ENCODE data around the gene PMF1.
A peak's percentile ranks its signal among the peaks of the same experiment; 100 is the strongest.

Gene PMF1

GRCh38 chr1:156236164-156236563 lies 23.4 kb downstream of the PMF1 start:
- ATAC-seq = no peak
- TF ChIP-seq GLIS3 (CRISPR knock-in tag; IDR thresholded peaks at IDR 0.05) = no peak
- no peak for TF ChIP-seq CSDC2 (CRISPR knock-in tag; IDR thresholded peaks at IDR 0.05)
- TF ChIP-seq PPARA (CRISPR knock-in tag; IDR thresholded peaks at IDR 0.05; ENCODE audit: borderline replicate concordance) = no peak
- TF ChIP-seq SNAI2 (CRISPR knock-in tag; IDR thresholded peaks at IDR 0.05) = no peak
- TF ChIP-seq, protein P1, sequence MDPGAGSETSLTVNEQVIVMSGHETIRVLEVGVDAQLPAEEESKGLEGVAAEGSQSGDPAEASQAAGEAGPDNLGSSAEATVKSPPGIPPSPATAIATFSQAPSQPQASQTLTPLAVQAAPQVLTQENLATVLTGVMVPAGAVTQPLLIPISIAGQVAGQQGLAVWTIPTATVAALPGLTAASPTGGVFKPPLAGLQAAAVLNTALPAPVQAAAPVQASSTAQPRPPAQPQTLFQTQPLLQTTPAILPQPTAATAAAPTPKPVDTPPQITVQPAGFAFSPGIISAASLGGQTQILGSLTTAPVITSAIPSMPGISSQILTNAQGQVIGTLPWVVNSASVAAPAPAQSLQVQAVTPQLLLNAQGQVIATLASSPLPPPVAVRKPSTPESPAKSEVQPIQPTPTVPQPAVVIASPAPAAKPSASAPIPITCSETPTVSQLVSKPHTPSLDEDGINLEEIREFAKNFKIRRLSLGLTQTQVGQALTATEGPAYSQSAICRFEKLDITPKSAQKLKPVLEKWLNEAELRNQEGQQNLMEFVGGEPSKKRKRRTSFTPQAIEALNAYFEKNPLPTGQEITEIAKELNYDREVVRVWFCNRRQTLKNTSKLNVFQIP (CRISPR knock-in tag; IDR thresholded peaks at IDR 0.05; ENCODE audit: borderline replicate concordance, low read depth) = no peak
- TF ChIP-seq ARNTL (CRISPR knock-in tag; IDR thresholded peaks at IDR 0.05; ENCODE audit: borderline replicate concordance, low read depth) = no peak
- TF ChIP-seq PATZ1 (CRISPR knock-in tag; IDR thresholded peaks at IDR 0.05; ENCODE audit: borderline replicate concordance) = no peak
- no peak for TF ChIP-seq ISL1 (CRISPR knock-in tag; IDR thresholded peaks at IDR 0.05)

DNA sequence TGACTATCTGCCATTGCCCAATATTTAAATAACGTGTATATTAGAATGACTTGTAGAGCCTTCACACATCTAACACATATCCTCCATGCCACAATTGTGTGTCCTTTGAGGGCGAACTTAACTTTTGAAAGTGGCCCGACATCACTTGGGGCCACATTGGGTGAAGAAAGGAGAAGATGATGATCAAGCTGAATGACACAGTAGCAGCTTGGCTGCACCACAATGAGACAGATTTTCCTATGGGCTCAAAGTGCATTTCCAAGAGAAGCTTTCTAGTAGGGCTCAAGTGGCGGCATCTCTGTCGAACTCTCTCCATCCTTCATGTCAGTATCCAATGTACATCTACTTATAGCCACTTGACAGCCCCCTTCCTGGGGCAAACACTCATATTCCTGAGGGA lies 25.4 kb downstream of the PMF1 start:
- TF ChIP-seq OSR1 (CRISPR knock-in tag; IDR thresholded peaks at IDR 0.05) (no peak), BACH2 (CRISPR knock-in tag; IDR thresholded peaks at IDR 0.05; ENCODE audit: borderline replicate concordance) (no peak), ZNF565 (CRISPR knock-in tag; conservative IDR thresholded peaks at IDR 0.05; ENCODE audit: low read depth) (no peak), PATZ1 (CRISPR knock-in tag; IDR thresholded peaks at IDR 0.05; ENCODE audit: borderline replicate concordance) (no peak), ISL1 (CRISPR knock-in tag; IDR thresholded peaks at IDR 0.05) (no peak), PPARA (CRISPR knock-in tag; IDR thresholded peaks at IDR 0.05; ENCODE audit: borderline replicate concordance) (no peak), GLIS3 (CRISPR knock-in tag; IDR thresholded peaks at IDR 0.05) (no peak), ZNF70 (CRISPR knock-in tag; IDR thresholded peaks at IDR 0.05) (no peak), TCF4 (CRISPR knock-in tag; IDR thresholded peaks at IDR 0.05; ENCODE audit: borderline replicate concordance) (no peak), ZNF8 (CRISPR knock-in tag; IDR thresholded peaks at IDR 0.05) (no peak), CSDC2 (CRISPR knock-in tag; IDR thresholded peaks at IDR 0.05) (no peak), ZC3H10 (CRISPR knock-in tag; IDR thresholded peaks at IDR 0.05) (no peak)
- TF ChIP-seq, protein P2, sequence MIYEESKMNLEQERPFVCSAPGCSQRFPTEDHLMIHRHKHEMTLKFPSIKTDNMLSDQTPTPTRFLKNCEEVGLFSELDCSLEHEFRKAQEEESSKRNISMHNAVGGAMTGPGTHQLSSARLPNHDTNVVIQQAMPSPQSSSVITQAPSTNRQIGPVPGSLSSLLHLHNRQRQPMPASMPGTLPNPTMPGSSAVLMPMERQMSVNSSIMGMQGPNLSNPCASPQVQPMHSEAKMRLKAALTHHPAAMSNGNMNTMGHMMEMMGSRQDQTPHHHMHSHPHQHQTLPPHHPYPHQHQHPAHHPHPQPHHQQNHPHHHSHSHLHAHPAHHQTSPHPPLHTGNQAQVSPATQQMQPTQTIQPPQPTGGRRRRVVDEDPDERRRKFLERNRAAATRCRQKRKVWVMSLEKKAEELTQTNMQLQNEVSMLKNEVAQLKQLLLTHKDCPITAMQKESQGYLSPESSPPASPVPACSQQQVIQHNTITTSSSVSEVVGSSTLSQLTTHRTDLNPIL (CRISPR knock-in tag; IDR thresholded peaks at IDR 0.05; ENCODE audit: low read depth) = no peak
- ATAC-seq = no peak

DNA sequence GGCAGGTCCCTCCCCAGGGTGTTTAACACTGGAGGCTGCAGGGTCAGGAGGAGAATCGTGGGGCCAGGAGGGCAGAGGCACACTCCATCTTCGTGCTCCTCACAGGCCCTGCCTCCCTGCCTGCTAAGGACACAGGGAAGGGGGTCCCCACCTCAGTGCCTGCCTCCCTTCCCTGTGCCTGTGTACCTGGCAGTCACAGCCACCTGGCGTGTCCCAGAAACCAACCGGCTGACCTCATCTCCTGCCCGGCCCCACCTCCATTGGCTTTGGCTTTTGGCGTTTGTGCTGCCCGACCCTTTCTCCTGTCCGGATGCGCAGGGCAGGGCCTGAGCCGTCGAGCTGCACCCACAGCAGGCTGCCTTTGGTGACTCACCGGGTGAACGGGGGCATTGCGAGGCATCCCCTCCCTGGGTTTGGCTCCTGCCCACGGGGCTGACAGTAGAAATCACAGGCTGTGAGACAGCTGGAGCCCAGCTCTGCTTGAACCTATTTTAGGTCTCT lies 28.6 kb downstream of the PMF1 start:
- peak; percentile 59 for ATAC-seq
- TF ChIP-seq, protein P3, sequence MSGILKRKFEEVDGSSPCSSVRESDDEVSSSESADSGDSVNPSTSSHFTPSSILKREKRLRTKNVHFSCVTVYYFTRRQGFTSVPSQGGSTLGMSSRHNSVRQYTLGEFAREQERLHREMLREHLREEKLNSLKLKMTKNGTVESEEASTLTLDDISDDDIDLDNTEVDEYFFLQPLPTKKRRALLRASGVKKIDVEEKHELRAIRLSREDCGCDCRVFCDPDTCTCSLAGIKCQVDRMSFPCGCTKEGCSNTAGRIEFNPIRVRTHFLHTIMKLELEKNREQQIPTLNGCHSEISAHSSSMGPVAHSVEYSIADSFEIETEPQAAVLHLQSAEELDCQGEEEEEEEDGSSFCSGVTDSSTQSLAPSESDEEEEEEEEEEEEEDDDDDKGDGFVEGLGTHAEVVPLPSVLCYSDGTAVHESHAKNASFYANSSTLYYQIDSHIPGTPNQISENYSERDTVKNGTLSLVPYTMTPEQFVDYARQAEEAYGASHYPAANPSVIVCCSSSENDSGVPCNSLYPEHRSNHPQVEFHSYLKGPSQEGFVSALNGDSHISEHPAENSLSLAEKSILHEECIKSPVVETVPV (CRISPR knock-in tag; IDR thresholded peaks at IDR 0.05) = no peak
- TF ChIP-seq ZNF565 (CRISPR knock-in tag; conservative IDR thresholded peaks at IDR 0.05; ENCODE audit: low read depth) (no peak), CSDC2 (CRISPR knock-in tag; IDR thresholded peaks at IDR 0.05) (no peak), GLIS3 (CRISPR knock-in tag; IDR thresholded peaks at IDR 0.05) (no peak), TCF4 (CRISPR knock-in tag; IDR thresholded peaks at IDR 0.05; ENCODE audit: borderline replicate concordance) (no peak), ZFP3 (CRISPR knock-in tag; IDR thresholded peaks at IDR 0.05) (no peak), BACH2 (CRISPR knock-in tag; IDR thresholded peaks at IDR 0.05; ENCODE audit: borderline replicate concordance) (no peak), TSHZ2 (CRISPR knock-in tag; IDR thresholded peaks at IDR 0.05) (no peak), ARNTL (CRISPR knock-in tag; IDR thresholded peaks at IDR 0.05; ENCODE audit: borderline replicate concordance, low read depth) (no peak), ZNF70 (CRISPR knock-in tag; IDR thresholded peaks at IDR 0.05) (no peak), PATZ1 (CRISPR knock-in tag; IDR thresholded peaks at IDR 0.05; ENCODE audit: borderline replicate concordance) (peak; percentile 62; the same call in 1 of the 2 replicates), ZFP30 (CRISPR knock-in tag; IDR thresholded peaks at IDR 0.05) (no peak), PPARA (CRISPR knock-in tag; IDR thresholded peaks at IDR 0.05; ENCODE audit: borderline replicate concordance) (no peak), RARB (CRISPR knock-in tag; IDR thresholded peaks at IDR 0.05) (no peak), TOX (CRISPR knock-in tag; IDR thresholded peaks at IDR 0.05; ENCODE audit: borderline replicate concordance) (peak; percentile 25; the same call in 1 of the 2 replicates)

Data from SK-N-SH treated with all-trans-retinoic acid at 6 μM for 48 hours (cell line).